Cardiac muscle cell (in vitro differentiated cells and primary cell): ENCODE data around the gene SLC46A2. TPM values are rescaled to one million over a fixed set of nuclear protein-coding genes. Genes with fewer than 3 reads are reported as not detected.

Experiments
- DNase-seq, 2 donors: peaks; one replicate each; pipeline versions ENCODE4 v3.0.0 to v3.0.0-alpha.2; 2010 to 2017; ENCODE audit warnings: low read depth in 1 of 2, low spot score in 1 of 2
- H3K27ac ChIP-seq: fragments of 200-600 bp; sonication (generic); 2 replicates; pipeline ENCODE4 v1.5.1; 2016
- H3K27me3 ChIP-seq: fragments of 200-600 bp; sonication (generic); 2 replicates; pipeline ENCODE4 v1.6.0; 2016; ENCODE audit warnings: control low read depth
- H3K36me3 ChIP-seq: fragments of 200-600 bp; sonication (generic); 2 replicates; pipeline ENCODE4 v1.5.1; 2016; ENCODE audit warnings: control low read depth
- H3K4me1 ChIP-seq: fragments of 200-600 bp; sonication (generic); 2 replicates; pipeline ENCODE4 v1.8.1; 2017; ENCODE audit warnings: low read depth, mild to moderate bottlenecking, mixed run types
- H3K4me3 ChIP-seq: fragments of 200-600 bp; sonication (generic); 2 replicates; pipeline ENCODE4 v1.5.1; 2016; ENCODE audit warnings: mild to moderate bottlenecking
- H3K9me3 ChIP-seq: fragments of 200-600 bp; sonication (generic); 2 replicates; pipeline ENCODE4 v1.5.1; 2017; ENCODE audit warnings: low read depth, mild to moderate bottlenecking, control low read depth
- polyA plus RNA-seq: library from polyadenylated mRNA; unstranded; fragments of >200 nt; fragmentation: Nextera tagmentation; extraction: Ambion mirVana; gene quantifications from 2 replicates; pipeline ENCODE4 v1.2.1, GENCODE V29; 2016
- total RNA-seq: library from RNA; depleted of rRNA; stranded (reverse); fragments of >200 nt; gene quantifications from 2 replicates; pipeline ENCODE4 v1.2.3, GENCODE V29; 2016
- TF ChIP-seq, protein P1 (sequence below): IDR thresholded peaks from 2 replicates; pipeline ENCODE4 v1.5.1; 2012; ENCODE audit warnings: low read depth, mild to moderate bottlenecking, low read length

SLC46A2 gene
- total and polyA plus RNA-seq, 2 experiments from 2014 or later = not detected

DNA sequence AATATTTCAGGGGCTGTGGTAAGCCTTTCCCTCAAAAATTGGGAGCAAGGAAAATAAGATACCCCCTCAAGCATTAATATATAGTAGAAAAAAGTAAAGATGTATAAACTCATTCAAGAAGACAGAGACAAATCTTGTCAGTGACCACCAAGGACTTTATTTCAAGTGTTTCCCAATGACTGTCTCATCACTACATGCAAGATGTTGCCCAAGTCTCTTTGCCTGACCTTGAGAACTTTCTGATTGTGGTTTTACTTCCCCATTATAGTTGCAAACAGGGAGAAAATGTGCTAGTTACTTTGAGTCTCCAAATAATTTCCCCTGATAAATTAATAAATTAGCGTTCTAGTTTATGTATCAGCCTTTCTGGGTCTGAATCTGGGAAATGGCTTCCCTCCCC lies 4.0 kb upstream of the SLC46A2 start:
- TF ChIP-seq, protein P1, sequence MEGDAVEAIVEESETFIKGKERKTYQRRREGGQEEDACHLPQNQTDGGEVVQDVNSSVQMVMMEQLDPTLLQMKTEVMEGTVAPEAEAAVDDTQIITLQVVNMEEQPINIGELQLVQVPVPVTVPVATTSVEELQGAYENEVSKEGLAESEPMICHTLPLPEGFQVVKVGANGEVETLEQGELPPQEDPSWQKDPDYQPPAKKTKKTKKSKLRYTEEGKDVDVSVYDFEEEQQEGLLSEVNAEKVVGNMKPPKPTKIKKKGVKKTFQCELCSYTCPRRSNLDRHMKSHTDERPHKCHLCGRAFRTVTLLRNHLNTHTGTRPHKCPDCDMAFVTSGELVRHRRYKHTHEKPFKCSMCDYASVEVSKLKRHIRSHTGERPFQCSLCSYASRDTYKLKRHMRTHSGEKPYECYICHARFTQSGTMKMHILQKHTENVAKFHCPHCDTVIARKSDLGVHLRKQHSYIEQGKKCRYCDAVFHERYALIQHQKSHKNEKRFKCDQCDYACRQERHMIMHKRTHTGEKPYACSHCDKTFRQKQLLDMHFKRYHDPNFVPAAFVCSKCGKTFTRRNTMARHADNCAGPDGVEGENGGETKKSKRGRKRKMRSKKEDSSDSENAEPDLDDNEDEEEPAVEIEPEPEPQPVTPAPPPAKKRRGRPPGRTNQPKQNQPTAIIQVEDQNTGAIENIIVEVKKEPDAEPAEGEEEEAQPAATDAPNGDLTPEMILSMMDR = no peak
- Histone ChIP-seq H3K4me1 (no peaks in the 10 kb centered on the region), H3K9me3 (no peaks in the 10 kb centered on the region), H3K4me3 (no peak overlapping the region), H3K27me3 (peaks cover 25% of the 10 kb centered on the region), H3K27ac (no peak overlapping the region), H3K36me3 (no peaks in the 10 kb centered on the region)
- no peak for DNase-seq

DNA sequence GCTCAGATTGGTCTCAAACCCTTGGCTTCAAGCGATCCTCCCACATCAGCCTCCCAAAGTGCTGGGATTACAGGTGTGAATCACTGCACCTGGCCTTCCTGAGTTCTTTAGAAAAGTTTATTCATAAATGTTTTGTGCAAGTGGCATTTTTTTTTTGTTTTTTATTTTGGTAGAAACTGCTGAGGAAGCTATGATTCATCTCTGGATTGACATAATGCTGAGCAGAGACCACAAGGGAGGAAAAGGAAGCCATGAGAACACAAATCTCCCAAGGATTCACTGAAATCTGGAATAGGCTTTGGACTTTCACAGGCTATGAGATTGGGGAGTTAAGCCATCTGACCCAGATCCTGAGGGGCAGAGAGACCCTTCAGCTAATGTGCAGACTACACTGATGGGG lies 3.4 kb upstream of the SLC46A2 start:
- Histone ChIP-seq H3K27ac (no peak overlapping the region), H3K27me3 (peaks cover 28% of the 10 kb centered on the region), H3K36me3 (no peaks in the 10 kb centered on the region), H3K4me3 (no peak overlapping the region), H3K9me3 (no peaks in the 10 kb centered on the region), H3K4me1 (no peaks in the 10 kb centered on the region)
- DNase-seq = peak in 1 of 2 donors; percentile 52
- TF ChIP-seq, protein P1 = no peak

DNA sequence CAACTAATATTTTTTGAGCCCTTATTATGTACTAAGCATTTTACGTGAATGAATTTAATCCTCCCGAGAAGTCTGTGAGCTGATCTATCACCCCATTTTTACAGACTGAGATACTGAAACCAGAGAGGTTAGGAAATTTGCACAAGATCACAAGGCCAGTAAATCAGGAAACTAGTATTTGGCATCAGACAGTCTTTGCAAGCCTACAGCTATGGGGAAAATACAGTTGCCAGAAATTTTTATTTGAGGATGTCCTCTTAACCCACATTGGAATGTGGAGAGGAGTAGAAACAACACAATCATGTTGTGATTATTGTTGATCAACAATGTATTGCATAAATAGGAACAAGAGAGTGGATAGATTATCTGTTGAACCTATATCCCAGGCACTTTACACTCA lies 2.3 kb upstream of the SLC46A2 start:
- Histone ChIP-seq H3K27ac (no peak overlapping the region), H3K4me3 (no peak overlapping the region), H3K36me3 (no peaks in the 10 kb centered on the region), H3K9me3 (no peaks in the 10 kb centered on the region), H3K4me1 (no peaks in the 10 kb centered on the region), H3K27me3 (peaks cover 28% of the 10 kb centered on the region)
- TF ChIP-seq, protein P1 = no peak
- DNase-seq = no peak

DNA sequence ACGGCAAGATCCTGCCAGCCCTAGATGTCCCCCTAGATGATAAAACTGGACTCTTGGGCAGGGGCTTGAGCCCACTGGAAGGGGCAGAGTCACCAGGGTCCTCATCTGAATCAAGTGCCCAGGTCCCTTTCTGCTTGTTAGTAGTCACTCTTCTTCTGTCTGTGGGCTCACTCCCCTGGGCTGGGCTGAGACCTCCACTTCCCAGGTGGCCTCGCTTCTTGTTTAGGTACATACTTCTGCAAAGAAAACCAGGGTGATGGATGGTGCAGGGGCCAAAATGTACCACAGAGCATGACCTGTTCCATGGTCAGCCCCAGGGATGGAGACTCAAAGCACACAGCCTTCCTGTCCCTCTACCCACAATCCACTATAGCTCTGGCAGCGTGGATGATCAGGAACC lies 845 bp upstream of the SLC46A2 start:
- peaks cover 28% of the 10 kb centered on the region for H3K27me3 ChIP-seq
- no peaks in the 10 kb centered on the region for H3K36me3 ChIP-seq
- no peaks in the 10 kb centered on the region for H3K4me1 ChIP-seq
- no peaks in the 10 kb centered on the region for H3K9me3 ChIP-seq
- no peak overlapping the region for H3K4me3 ChIP-seq
- no peak overlapping the region for H3K27ac ChIP-seq
- TF ChIP-seq, protein P1 = no peak
- no peak for DNase-seq

DNA sequence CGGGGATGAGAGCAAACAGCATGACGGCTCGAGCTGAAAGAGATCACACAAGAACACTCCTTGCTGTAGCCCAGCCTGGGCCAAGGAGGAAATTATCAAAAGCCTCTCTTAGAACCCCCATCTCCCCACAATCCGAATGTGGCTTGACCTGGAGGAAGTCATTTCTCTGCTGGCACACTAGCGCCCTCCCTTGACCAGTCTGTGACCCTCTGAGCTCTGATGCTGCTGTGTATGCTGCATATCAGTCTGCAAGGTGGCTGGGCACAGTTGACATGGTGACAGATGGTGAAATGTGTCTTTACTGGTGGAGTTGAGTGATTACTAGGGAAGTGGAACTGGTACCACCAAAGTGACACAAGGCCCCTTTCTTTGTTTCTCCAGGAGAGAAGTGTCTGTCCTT lies 3.3 kb downstream of the SLC46A2 start:
- H3K9me3 ChIP-seq = no peaks in the 10 kb centered on the region
- no peak for DNase-seq
- TF ChIP-seq, protein P1 = peak; percentile 28
- H3K4me1 ChIP-seq = no peaks in the 10 kb centered on the region
- peaks cover 22% of the 10 kb centered on the region for H3K27me3 ChIP-seq
- no peak overlapping the region for H3K4me3 ChIP-seq
- H3K36me3 ChIP-seq = no peaks in the 10 kb centered on the region
- H3K27ac ChIP-seq = no peak overlapping the region

DNA sequence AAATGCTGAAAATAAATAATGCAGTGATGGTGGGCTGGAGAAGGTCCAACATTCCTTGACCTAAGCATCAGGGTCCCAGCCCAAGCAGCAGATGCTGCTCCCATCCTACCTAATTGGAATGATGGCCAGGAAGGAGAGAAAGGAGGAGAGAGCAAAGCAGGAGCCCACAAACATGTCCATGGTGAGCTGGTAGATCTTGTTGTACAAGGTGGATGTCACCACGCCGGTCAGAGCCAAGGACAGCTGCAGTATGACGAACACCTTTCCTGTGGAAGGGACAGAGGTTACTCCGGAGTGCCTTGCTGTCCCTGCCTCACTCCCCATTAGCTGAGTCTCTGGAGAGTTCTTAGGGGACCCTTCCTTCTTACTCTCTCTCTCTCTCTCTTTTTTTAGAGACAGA lies 4.3 kb downstream of the SLC46A2 start:
- Histone ChIP-seq H3K4me1 (no peaks in the 10 kb centered on the region), H3K9me3 (no peaks in the 10 kb centered on the region), H3K4me3 (no peak overlapping the region), H3K27me3 (peaks cover 19% of the 10 kb centered on the region), H3K36me3 (no peaks in the 10 kb centered on the region), H3K27ac (no peak overlapping the region)
- TF ChIP-seq, protein P1 = no peak
- no peak for DNase-seq
